GM12878 (cell line): ENCODE measurements around the gene PCBD1. TPM values are rescaled to one million over a fixed set of nuclear protein-coding genes. Genes with fewer than 3 reads are reported as not detected.

Experiments
- ATAC-seq: fragments of 200-7000 bp; cut with Tn5 transposase; 3 replicates; pipeline ENCODE4 v1.9.1; 2020; ENCODE audit warnings: mild to moderate bottlenecking, moderate library complexity
- BruUV-seq: library from RNA; stranded (reverse); fragments of 400-500 nt; replicated peaks from 2 replicates; lab custom pipeline; 2021; lab: Mats Ljungman, UMichigan
- CTCF ChIA-PET: fragments of 300-600 bp; sonication (Branson Sonifier 250); formaldehyde crosslinking; extraction: SDS; loops from one replicate; lab custom pipeline; 2021; ENCODE audit warnings: inconsistent platforms; lab: Yijun Ruan, JAX
- POLR2A ChIA-PET: fragments of 350-600 bp; formaldehyde crosslinking; extraction: SDS; loops from one replicate; lab custom pipeline; 2021; ENCODE audit warnings: inconsistent platforms; lab: Charles Lee
- RAD21 ChIA-PET: fragments of 300-600 bp; sonication (Branson Sonifier 250); formaldehyde crosslinking; loops from one replicate; lab custom pipeline; 2023; ENCODE audit warnings: antibody characterized with exemption; ENCODE audit not compliant: unreplicated experiment; lab: Charles Lee
- SMC1A ChIA-PET: fragments of 300-600 bp; sonication (Branson Sonifier 250); formaldehyde crosslinking; loops from one replicate; lab custom pipeline; 2023; ENCODE audit not compliant: unreplicated experiment, uncharacterized antibody; lab: Charles Lee
- DNase-seq: peaks from one replicate; pipeline ENCODE4 v3.0.0-alpha.2; 2011; ENCODE audit warnings: low read depth, low spot score
- FAIRE-seq: peaks from 3 replicates; lab custom pipeline; 2011; peaks lifted over from hg19 to GRCh38; lab: Jason Lieb, UNC
- H2AFZ ChIP-seq: 2 replicates; pipeline ENCODE4 v1.6.0; 2011; ENCODE audit warnings: low read depth, low read length, control low read depth; ENCODE audit not compliant: control insufficient read depth
- H3K27ac ChIP-seq: 2 replicates; pipeline ENCODE4 v1.5.1; 2011; ENCODE audit warnings: control low read depth; ENCODE audit not compliant: control insufficient read depth, insufficient read depth
- H3K27me3 ChIP-seq, 2 experiments: replicated peaks in 1 of 2; 2 replicates each; pipeline versions ENCODE4 v1.6.0 to v1.6.1; 2011; ENCODE audit warnings: low read length in 1 of 2; ENCODE audit not compliant: control insufficient read depth in 2 of 2, insufficient read depth in 2 of 2
- H3K36me3 ChIP-seq, 2 experiments: 2 replicates each; pipeline ENCODE4 v1.5.1; 2011; ENCODE audit warnings: low read length in 1 of 2; ENCODE audit not compliant: control insufficient read depth in 2 of 2, insufficient read depth in 2 of 2
- H3K4me1 ChIP-seq: 2 replicates; pipeline ENCODE4 v1.6.1; 2011; ENCODE audit warnings: mild to moderate bottlenecking, low read length, moderate library complexity, mixed read lengths; ENCODE audit not compliant: control insufficient read depth, insufficient read depth
- H3K4me2 ChIP-seq: 2 replicates; pipeline ENCODE4 v1.6.0; 2011; ENCODE audit warnings: control low read depth; ENCODE audit not compliant: control insufficient read depth, insufficient read depth
- H3K4me3 ChIP-seq: fragments of 200-600 bp; sonication (generic); 2 replicates; pipeline ENCODE4 v1.5.1; 2016
- H3K79me2 ChIP-seq: 2 replicates; pipeline ENCODE4 v1.6.0; 2011; ENCODE audit warnings: low read length; ENCODE audit not compliant: control insufficient read depth, insufficient read depth
- H3K9ac ChIP-seq: 2 replicates; pipeline ENCODE4 v1.8.0; 2011; ENCODE audit warnings: low read length, control low read depth, mixed read lengths; ENCODE audit not compliant: control insufficient read depth, insufficient read depth
- H3K9me3 ChIP-seq: replicated peaks from 3 replicates; pipeline ENCODE4 v1.5.1; 2011; ENCODE audit warnings: mild to moderate bottlenecking, low read length; ENCODE audit not compliant: control insufficient read depth, insufficient read depth
- H4K20me1 ChIP-seq: 2 replicates; pipeline ENCODE4 v1.6.0; 2011; ENCODE audit not compliant: control insufficient read depth, insufficient read depth
- ASH2L ChIP-seq: fragments of 300-600, 200-600 bp; sonication (generic); IDR thresholded peaks from 2 replicates; pipeline ENCODE4 v1.6.1; 2017; ENCODE audit warnings: low read depth, mild to moderate bottlenecking, borderline replicate concordance
- FOXM1 ChIP-seq: IDR thresholded peaks from 2 replicates; pipeline ENCODE4 v1.6.1; 2012; ENCODE audit warnings: low read depth, mild to moderate bottlenecking, inconsistent platforms, low read length, moderate library complexity
- IRF4 ChIP-seq: IDR thresholded peaks from 2 replicates; pipeline ENCODE4 v1.6.1; 2011; ENCODE audit warnings: low read depth, low read length
- MEF2B ChIP-seq: fragments of 450-650 bp; IDR thresholded peaks from 2 replicates; pipeline ENCODE4 v1.6.1; 2018; ENCODE audit warnings: mild to moderate bottlenecking, moderate library complexity; ENCODE audit not compliant: partially characterized antibody, poor library complexity, severe bottlenecking
- POU2F2 ChIP-seq: IDR thresholded peaks from 3 replicates; pipeline ENCODE4 v1.6.1; 2011; ENCODE audit warnings: low read depth, mild to moderate bottlenecking, low read length, borderline replicate concordance
- whole genome bisulfite sequencing: methylation state at CpG from one replicate; pipeline ENCODE4 v1.1.6; 2016; ENCODE audit warnings: low lambda C conversion rate; ENCODE audit not compliant: insufficient replicate concordance, insufficient coverage; ENCODE audit errors: missing lambda C conversion rate; 5-methylcytosine and 5-hydroxymethylcytosine counted together
- in situ Hi-C: fragments of 300-500 bp; cut with MboI; formaldehyde crosslinking; loops from 9 replicates; pipeline ENCODE4 v1.14.3; 2018; ENCODE audit warnings: mixed read lengths
- intact Hi-C: fragments of 100-400 bp; cut with micrococcal nuclease; formaldehyde crosslinking; loops from one replicate; pipeline ENCODE4 v1.14.2; 2022; ENCODE audit not compliant: unreplicated experiment
- polyA plus RNA-seq, 11 experiments: library from polyadenylated mRNA; depleted of rRNA in 4 of 11; unstranded in 6 of 11; stranded (reverse) in 5 of 11; fragments of >200 nt; fragmentation: Nextera tagmentation in 4 of 11; fragmentation: Illumina TruSeq in 1 of 11; extraction: Ambion mirVana in 4 of 11; extraction: Trizol in 1 of 11; gene quantifications; 1 replicate in 1 of 11; 2 replicates in 10 of 11; pipeline versions ENCODE4 v1.2.1 to v1.2.3, GENCODE V29; 2011 to 2016; ENCODE audit warnings: inconsistent platforms in 2 of 11, missing spikeins in 2 of 11, low read depth in 1 of 11
- total RNA-seq, 4 experiments: library from RNA; depleted of rRNA in 3 of 4; stranded (reverse); fragments of >200 nt in 3 of 4; fragmentation: Illumina TruSeq in 1 of 4; extraction: Trizol in 1 of 4; gene quantifications; 2 replicates each; pipeline versions ENCODE4 v1.2.1 to v1.2.3, GENCODE V29; 2013 to 2021
- TF ChIP-seq, protein P1 (sequence below): fragments of 450-650 bp; formaldehyde crosslinking; IDR thresholded peaks from 2 replicates; pipeline ENCODE4 v1.5.0; 2022; ENCODE audit warnings: mild to moderate bottlenecking, missing genetic modification characterization
- TF ChIP-seq, protein P2 (sequence below): fragments of 450-650 bp; IDR thresholded peaks from 2 replicates; pipeline ENCODE4 v1.6.1; 2014; ENCODE audit warnings: mild to moderate bottlenecking
- TF ChIP-seq, protein P3 (sequence below): IDR thresholded peaks from 2 replicates; pipeline ENCODE4 v1.6.1; 2012; ENCODE audit warnings: low read depth, low read length, improper control_type of control experiment

PCBD1 gene
- total and polyA plus RNA-seq, 10 of the 15 experiments (the other 5 are each of a cell fraction or from before 2014, with no cell fraction given), result 5.6 to 66.8 (median 34.2) TPM

DNA sequence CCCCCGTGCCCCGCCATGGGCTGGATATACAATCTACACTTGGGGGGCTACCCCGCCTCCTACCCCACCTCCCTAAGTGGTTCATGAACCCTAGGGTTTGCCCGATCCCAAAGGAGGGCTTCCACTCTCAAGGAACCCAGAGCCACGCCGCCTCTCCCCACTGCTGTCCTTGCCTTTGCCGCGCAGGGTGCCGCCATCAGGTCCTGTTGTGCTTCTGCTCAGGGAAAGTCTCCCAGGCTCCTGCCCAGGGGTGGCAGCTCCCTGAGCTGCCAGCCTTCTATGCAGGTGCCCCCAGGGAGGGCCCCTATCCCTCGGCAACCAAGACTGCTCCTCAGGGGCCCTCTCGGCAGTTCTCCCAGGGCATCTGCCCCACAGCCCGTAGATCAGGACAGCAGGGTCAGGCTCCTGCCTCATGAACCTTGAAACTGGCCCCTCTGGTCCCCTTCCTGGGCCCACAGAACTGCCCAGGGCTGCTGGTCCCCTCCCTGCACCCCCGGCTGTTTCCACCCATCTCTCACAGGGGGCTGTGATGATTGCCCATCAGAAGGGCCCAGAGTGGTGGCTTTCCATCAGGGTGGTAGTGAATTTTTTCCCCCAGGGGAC, 13.0 kb upstream of the PCBD1 start:
- FAIRE-seq, result no peak

More for the DNA sequence above, 13.0 kb upstream of the PCBD1 start:
- 38% methylated on average over 13 of the region's 13 CpGs for WGBS
- Histone ChIP-seq H3K36me3 (no peaks in the 10 kb centered on the region), H3K27me3 (0 out of 4 replicates have a peak, but pooled peaks cover 0 to 2% of the 10 kb centered on the region in 2 experiments), H3K4me1 (no peaks in the 10 kb centered on the region), H3K4me2 (no peak overlapping the region), H3K27ac (no peak overlapping the region), H3K79me2 (no peaks in the 10 kb centered on the region), H2AFZ (no peak overlapping the region), H4K20me1 (no peaks in the 10 kb centered on the region), H3K9ac (no peak overlapping the region), H3K4me3 (no peak overlapping the region), H3K9me3 (no peaks in the 10 kb centered on the region)
- SMC1A ChIA-PET, result no interaction called here
- POLR2A ChIA-PET, result interaction anchor here (0.6 kb wide), 1 partner anchor 485 kb away, joined by 4 read pairs; no protein-coding TSS in a partner anchor
- BruUV-seq, result no TSS peak
- in situ Hi-C loops (no loop called here), intact Hi-C loops (no loop called here)
- CTCF ChIA-PET, result interaction anchor here (0.6 to 3.7 kb wide), 3 partner anchors 9 to 252 kb away, joined by 3 to 20 read pairs (median 4); no protein-coding TSS in a partner anchor
- DNase-seq, result no peak
- RAD21 ChIA-PET, result no interaction called here
- TF ChIP-seq, protein P1, sequence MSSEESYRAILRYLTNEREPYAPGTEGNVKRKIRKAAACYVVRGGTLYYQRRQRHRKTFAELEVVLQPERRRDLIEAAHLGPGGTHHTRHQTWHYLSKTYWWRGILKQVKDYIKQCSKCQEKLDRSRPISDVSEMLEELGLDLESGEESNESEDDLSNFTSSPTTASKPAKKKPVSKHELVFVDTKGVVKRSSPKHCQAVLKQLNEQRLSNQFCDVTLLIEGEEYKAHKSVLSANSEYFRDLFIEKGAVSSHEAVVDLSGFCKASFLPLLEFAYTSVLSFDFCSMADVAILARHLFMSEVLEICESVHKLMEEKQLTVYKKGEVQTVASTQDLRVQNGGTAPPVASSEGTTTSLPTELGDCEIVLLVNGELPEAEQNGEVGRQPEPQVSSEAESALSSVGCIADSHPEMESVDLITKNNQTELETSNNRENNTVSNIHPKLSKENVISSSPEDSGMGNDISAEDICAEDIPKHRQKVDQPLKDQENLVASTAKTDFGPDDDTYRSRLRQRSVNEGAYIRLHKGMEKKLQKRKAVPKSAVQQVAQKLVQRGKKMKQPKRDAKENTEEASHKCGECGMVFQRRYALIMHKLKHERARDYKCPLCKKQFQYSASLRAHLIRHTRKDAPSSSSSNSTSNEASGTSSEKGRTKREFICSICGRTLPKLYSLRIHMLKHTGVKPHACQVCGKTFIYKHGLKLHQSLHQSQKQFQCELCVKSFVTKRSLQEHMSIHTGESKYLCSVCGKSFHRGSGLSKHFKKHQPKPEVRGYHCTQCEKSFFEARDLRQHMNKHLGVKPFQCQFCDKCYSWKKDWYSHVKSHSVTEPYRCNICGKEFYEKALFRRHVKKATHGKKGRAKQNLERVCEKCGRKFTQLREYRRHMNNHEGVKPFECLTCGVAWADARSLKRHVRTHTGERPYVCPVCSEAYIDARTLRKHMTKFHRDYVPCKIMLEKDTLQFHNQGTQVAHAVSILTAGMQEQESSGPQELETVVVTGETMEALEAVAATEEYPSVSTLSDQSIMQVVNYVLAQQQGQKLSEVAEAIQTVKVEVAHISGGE, result no peak
- TF ChIP-seq, protein P2, sequence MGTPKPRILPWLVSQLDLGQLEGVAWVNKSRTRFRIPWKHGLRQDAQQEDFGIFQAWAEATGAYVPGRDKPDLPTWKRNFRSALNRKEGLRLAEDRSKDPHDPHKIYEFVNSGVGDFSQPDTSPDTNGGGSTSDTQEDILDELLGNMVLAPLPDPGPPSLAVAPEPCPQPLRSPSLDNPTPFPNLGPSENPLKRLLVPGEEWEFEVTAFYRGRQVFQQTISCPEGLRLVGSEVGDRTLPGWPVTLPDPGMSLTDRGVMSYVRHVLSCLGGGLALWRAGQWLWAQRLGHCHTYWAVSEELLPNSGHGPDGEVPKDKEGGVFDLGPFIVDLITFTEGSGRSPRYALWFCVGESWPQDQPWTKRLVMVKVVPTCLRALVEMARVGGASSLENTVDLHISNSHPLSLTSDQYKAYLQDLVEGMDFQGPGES, result no peak
- TF ChIP-seq IRF4, result no peak
- no peak for TF ChIP-seq FOXM1
- TF ChIP-seq ASH2L, result no peak
- TF ChIP-seq, protein P3, sequence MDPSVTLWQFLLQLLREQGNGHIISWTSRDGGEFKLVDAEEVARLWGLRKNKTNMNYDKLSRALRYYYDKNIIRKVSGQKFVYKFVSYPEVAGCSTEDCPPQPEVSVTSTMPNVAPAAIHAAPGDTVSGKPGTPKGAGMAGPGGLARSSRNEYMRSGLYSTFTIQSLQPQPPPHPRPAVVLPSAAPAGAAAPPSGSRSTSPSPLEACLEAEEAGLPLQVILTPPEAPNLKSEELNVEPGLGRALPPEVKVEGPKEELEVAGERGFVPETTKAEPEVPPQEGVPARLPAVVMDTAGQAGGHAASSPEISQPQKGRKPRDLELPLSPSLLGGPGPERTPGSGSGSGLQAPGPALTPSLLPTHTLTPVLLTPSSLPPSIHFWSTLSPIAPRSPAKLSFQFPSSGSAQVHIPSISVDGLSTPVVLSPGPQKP, result no peak
- TF ChIP-seq POU2F2, result no peak
- TF ChIP-seq MEF2B, result no peak
- ATAC-seq, result no peak
